ENCODE measurements around the gene CLCN7. TPM values are rescaled to one million over a fixed set of nuclear protein-coding genes. Genes with fewer than 3 reads are reported as not detected.
A peak's percentile ranks its signal among the peaks of the same experiment; 100 is the strongest.

CLCN7 gene
- polyA plus RNA-seq, 2 donors = 18.7 to 33.1 TPM

GRCh38 chr16:1414532-1415260, 60.1 kb downstream of the CLCN7 start, which contains the start of gene UNKL:
Gene UNKL (minus strand): TSS chr16:1414704. CDS start chr16:1414691, 13 bp downstream.
- Histone ChIP-seq H3K36me3 (ENCODE audit: control insufficient read depth in 2 of 2, insufficient read depth in 2 of 2, low read length in 1 of 2) (no peaks in the 10 kb centered on the region), H3K9me3 (ENCODE audit: control insufficient read depth in 2 of 2, insufficient read depth in 1 of 2, low read depth in 1 of 2, low read length in 1 of 2) (no peaks in the 10 kb centered on the region), H3K27me3 (ENCODE audit: control insufficient read depth in 1 of 2, insufficient read depth in 2 of 2, low read length in 2 of 2) (no peaks in the 10 kb centered on the region), H3K4me3 (ENCODE audit: low read depth in 1 of 2, low read length in 2 of 2) (peak within 1 kb of the TSS; percentile 70 to 98), H3K4me1 (ENCODE audit: control insufficient read depth in 2 of 2, insufficient read depth in 2 of 2, low read length in 1 of 2) (peaks cover 2 to 5% of the 10 kb centered on the region in 2 donors), H3K27ac (ENCODE audit: low read depth in 2 of 2, low read length in 1 of 2) (peak within 1 kb of the TSS; percentile 82 to 96)
- WGBS, 2 donors = 2 to 4% methylated on average over 19 to 72 of the region's 72 CpGs

GRCh38 chr16:1413684-1414531, 60.9 kb downstream of the CLCN7 start:
- WGBS, 2 donors = 2 to 3% methylated on average over 72 to 85 of the region's 85 CpGs
- no peaks in the 10 kb centered on the region for H3K27me3 ChIP-seq (ENCODE audit: control insufficient read depth in 1 of 2, insufficient read depth in 2 of 2, low read length in 2 of 2)
- no peaks in the 10 kb centered on the region for H3K36me3 ChIP-seq (ENCODE audit: control insufficient read depth in 2 of 2, insufficient read depth in 2 of 2, low read length in 1 of 2)
- H3K27ac ChIP-seq (ENCODE audit: low read depth in 2 of 2, low read length in 1 of 2) = peak overlapping the region; percentile 82 to 87
- H3K4me3 ChIP-seq (ENCODE audit: low read depth in 1 of 2, low read length in 2 of 2) = peak overlapping the region; percentile 70 to 98
- H3K4me1 ChIP-seq (ENCODE audit: control insufficient read depth in 2 of 2, insufficient read depth in 2 of 2, low read length in 1 of 2) = peaks cover 2 to 5% of the 10 kb centered on the region in 2 donors
- no peaks in the 10 kb centered on the region for H3K9me3 ChIP-seq (ENCODE audit: control insufficient read depth in 2 of 2, insufficient read depth in 1 of 2, low read depth in 1 of 2, low read length in 1 of 2)

- Histone ChIP-seq H3K4me3 (ENCODE audit: low read depth in 1 of 2, low read length in 2 of 2) (no peak overlapping the region), H3K4me1 (ENCODE audit: control insufficient read depth in 2 of 2, insufficient read depth in 2 of 2, low read length in 1 of 2) (peaks cover 2 to 5% of the 10 kb centered on the region in 2 donors), H3K27ac (ENCODE audit: low read depth in 2 of 2, low read length in 1 of 2) (no peak overlapping the region), H3K9me3 (ENCODE audit: control insufficient read depth in 2 of 2, insufficient read depth in 1 of 2, low read depth in 1 of 2, low read length in 1 of 2) (no peaks in the 10 kb centered on the region), H3K36me3 (ENCODE audit: control insufficient read depth in 2 of 2, insufficient read depth in 2 of 2, low read length in 1 of 2) (no peaks in the 10 kb centered on the region), H3K27me3 (ENCODE audit: control insufficient read depth in 1 of 2, insufficient read depth in 2 of 2, low read length in 2 of 2) (no peaks in the 10 kb centered on the region)
- WGBS, 2 donors = 88 to 94% methylated on average over 2 of the region's 2 CpGs
Measured at GRCh38 chr16:1412847-1413246, 62.0 kb downstream of the CLCN7 start.

- Histone ChIP-seq H3K4me3 (ENCODE audit: low read depth in 1 of 2, low read length in 2 of 2) (peak overlapping the region; percentile 29 to 50), H3K27me3 (ENCODE audit: control insufficient read depth in 1 of 2, insufficient read depth in 2 of 2, low read length in 2 of 2) (no peaks in the 10 kb centered on the region), H3K36me3 (ENCODE audit: control insufficient read depth in 2 of 2, insufficient read depth in 2 of 2, low read length in 1 of 2) (peaks cover 0 to 10% of the 10 kb centered on the region in 2 donors)
Measured at GRCh38 chr16:1408171-1408837, 66.5 kb downstream of the CLCN7 start.

GRCh38 chr16:1407753-1408152, 67.1 kb downstream of the CLCN7 start:
- Histone ChIP-seq H3K36me3 (ENCODE audit: control insufficient read depth in 2 of 2, insufficient read depth in 2 of 2, low read length in 1 of 2) (peaks cover 0 to 15% of the 10 kb centered on the region in 2 donors), H3K27ac (ENCODE audit: low read depth in 2 of 2, low read length in 1 of 2) (no peak overlapping the region), H3K27me3 (ENCODE audit: control insufficient read depth in 1 of 2, insufficient read depth in 2 of 2, low read length in 2 of 2) (no peaks in the 10 kb centered on the region), H3K4me3 (ENCODE audit: low read depth in 1 of 2, low read length in 2 of 2) (peak overlapping the region in 1 of 2 donors; percentile 50), H3K4me1 (ENCODE audit: control insufficient read depth in 2 of 2, insufficient read depth in 2 of 2, low read length in 1 of 2) (peaks cover 0 to 2% of the 10 kb centered on the region in 2 donors), H3K9me3 (ENCODE audit: control insufficient read depth in 2 of 2, insufficient read depth in 1 of 2, low read depth in 1 of 2, low read length in 1 of 2) (no peaks in the 10 kb centered on the region)
- WGBS, 2 donors = 25 to 30% methylated on average over 11 of the region's 11 CpGs

More at GRCh38 chr16:1408171-1408837, 66.5 kb downstream of the CLCN7 start:
- H3K4me1 ChIP-seq (ENCODE audit: control insufficient read depth in 2 of 2, insufficient read depth in 2 of 2, low read length in 1 of 2) = peaks cover 0 to 2% of the 10 kb centered on the region in 2 donors
- WGBS, 2 donors = 3 to 4% methylated on average over 38 to 42 of the region's 42 CpGs
- peak overlapping the region in 1 of 2 donors; percentile 43 for H3K27ac ChIP-seq (ENCODE audit: low read depth in 2 of 2, low read length in 1 of 2)
- no peaks in the 10 kb centered on the region for H3K9me3 ChIP-seq (ENCODE audit: control insufficient read depth in 2 of 2, insufficient read depth in 1 of 2, low read depth in 1 of 2, low read length in 1 of 2)

- H3K4me1 ChIP-seq (ENCODE audit: control insufficient read depth in 2 of 2, insufficient read depth in 2 of 2, low read length in 1 of 2) = no peaks in the 10 kb centered on the region
- H3K36me3 ChIP-seq (ENCODE audit: control insufficient read depth in 2 of 2, insufficient read depth in 2 of 2, low read length in 1 of 2) = peaks cover 3 to 43% of the 10 kb centered on the region in 2 donors
- H3K27ac ChIP-seq (ENCODE audit: low read depth in 2 of 2, low read length in 1 of 2) = no peak overlapping the region
- no peak overlapping the region for H3K4me3 ChIP-seq (ENCODE audit: low read depth in 1 of 2, low read length in 2 of 2)
- 91 to 93% methylated on average over 14 of the region's 14 CpGs for WGBS, 2 donors
- no peaks in the 10 kb centered on the region for H3K9me3 ChIP-seq (ENCODE audit: control insufficient read depth in 2 of 2, insufficient read depth in 1 of 2, low read depth in 1 of 2, low read length in 1 of 2)
- no peaks in the 10 kb centered on the region for H3K27me3 ChIP-seq (ENCODE audit: control insufficient read depth in 1 of 2, insufficient read depth in 2 of 2, low read length in 2 of 2)
Measured at GRCh38 chr16:1403733-1404132, 71.1 kb downstream of the CLCN7 start.

- 92 to 94% methylated on average over 22 of the region's 22 CpGs for whole genome bisulfite sequencing, 2 donors
- H3K36me3 ChIP-seq (ENCODE audit: control insufficient read depth in 2 of 2, insufficient read depth in 2 of 2, low read length in 1 of 2) = peaks cover 3 to 48% of the 10 kb centered on the region in 2 donors
- H3K27ac ChIP-seq (ENCODE audit: low read depth in 2 of 2, low read length in 1 of 2) = no peak overlapping the region
Measured at GRCh38 chr16:1403036-1403435, 71.8 kb downstream of the CLCN7 start.

GRCh38 chr16:1401758-1402154, 73.1 kb downstream of the CLCN7 start:
- no peak overlapping the region for H3K27ac ChIP-seq (ENCODE audit: low read depth in 2 of 2, low read length in 1 of 2)
- no peaks in the 10 kb centered on the region for H3K27me3 ChIP-seq (ENCODE audit: control insufficient read depth in 1 of 2, insufficient read depth in 2 of 2, low read length in 2 of 2)
- 91 to 93% methylated on average over 13 of the region's 13 CpGs for WGBS, 2 donors
- H3K4me3 ChIP-seq (ENCODE audit: low read depth in 1 of 2, low read length in 2 of 2) = no peak overlapping the region
- H3K9me3 ChIP-seq (ENCODE audit: control insufficient read depth in 2 of 2, insufficient read depth in 1 of 2, low read depth in 1 of 2, low read length in 1 of 2) = no peaks in the 10 kb centered on the region
- peaks cover 3 to 55% of the 10 kb centered on the region in 2 donors for H3K36me3 ChIP-seq (ENCODE audit: control insufficient read depth in 2 of 2, insufficient read depth in 2 of 2, low read length in 1 of 2)
- no peaks in the 10 kb centered on the region for H3K4me1 ChIP-seq (ENCODE audit: control insufficient read depth in 2 of 2, insufficient read depth in 2 of 2, low read length in 1 of 2)

More at GRCh38 chr16:1403036-1403435, 71.8 kb downstream of the CLCN7 start:
- Histone ChIP-seq H3K27me3 (ENCODE audit: control insufficient read depth in 1 of 2, insufficient read depth in 2 of 2, low read length in 2 of 2) (no peaks in the 10 kb centered on the region), H3K4me3 (ENCODE audit: low read depth in 1 of 2, low read length in 2 of 2) (no peak overlapping the region), H3K9me3 (ENCODE audit: control insufficient read depth in 2 of 2, insufficient read depth in 1 of 2, low read depth in 1 of 2, low read length in 1 of 2) (no peaks in the 10 kb centered on the region), H3K4me1 (ENCODE audit: control insufficient read depth in 2 of 2, insufficient read depth in 2 of 2, low read length in 1 of 2) (no peaks in the 10 kb centered on the region)

- 93 to 95% methylated on average over 29 of the region's 29 CpGs for WGBS, 2 donors
Measured at GRCh38 chr16:1401061-1401757, 73.6 kb downstream of the CLCN7 start.

More at GRCh38 chr16:1401061-1401757, 73.6 kb downstream of the CLCN7 start:
- Histone ChIP-seq H3K4me3 (ENCODE audit: low read depth in 1 of 2, low read length in 2 of 2) (no peak overlapping the region), H3K4me1 (ENCODE audit: control insufficient read depth in 2 of 2, insufficient read depth in 2 of 2, low read length in 1 of 2) (no peaks in the 10 kb centered on the region), H3K27me3 (ENCODE audit: control insufficient read depth in 1 of 2, insufficient read depth in 2 of 2, low read length in 2 of 2) (no peaks in the 10 kb centered on the region), H3K9me3 (ENCODE audit: control insufficient read depth in 2 of 2, insufficient read depth in 1 of 2, low read depth in 1 of 2, low read length in 1 of 2) (no peaks in the 10 kb centered on the region), H3K27ac (ENCODE audit: low read depth in 2 of 2, low read length in 1 of 2) (no peak overlapping the region), H3K36me3 (ENCODE audit: control insufficient read depth in 2 of 2, insufficient read depth in 2 of 2, low read length in 1 of 2) (peaks cover 3 to 55% of the 10 kb centered on the region in 2 donors)
